Measurements from ENCODE around the gene SMIM26. TPM values are rescaled to one million over a fixed set of nuclear protein-coding genes. Genes with fewer than 3 reads are reported as not detected.

SMIM26 gene
- total and polyA plus RNA-seq, 2 of the 13 experiments (the other 11 are each of a cell fraction or from before 2014, with no cell fraction given) = 214 to 249 TPM

- TF ChIP-seq, protein P1, sequence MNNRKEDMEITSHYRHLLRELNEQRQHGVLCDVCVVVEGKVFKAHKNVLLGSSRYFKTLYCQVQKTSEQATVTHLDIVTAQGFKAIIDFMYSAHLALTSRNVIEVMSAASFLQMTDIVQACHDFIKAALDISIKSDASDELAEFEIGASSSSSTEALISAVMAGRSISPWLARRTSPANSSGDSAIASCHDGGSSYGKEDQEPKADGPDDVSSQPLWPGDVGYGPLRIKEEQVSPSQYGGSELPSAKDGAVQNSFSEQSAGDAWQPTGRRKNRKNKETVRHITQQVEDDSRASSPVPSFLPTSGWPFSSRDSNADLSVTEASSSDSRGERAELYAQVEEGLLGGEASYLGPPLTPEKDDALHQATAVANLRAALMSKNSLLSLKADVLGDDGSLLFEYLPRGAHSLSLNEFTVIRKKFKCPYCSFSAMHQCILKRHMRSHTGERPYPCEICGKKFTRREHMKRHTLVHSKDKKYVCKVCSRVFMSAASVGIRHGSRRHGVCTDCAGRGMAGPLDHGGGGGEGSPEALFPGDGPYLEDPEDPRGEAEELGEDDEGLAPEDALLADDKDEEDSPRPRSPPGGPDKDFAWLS (CRISPR knock-in tag; IDR thresholded peaks at IDR 0.05; ENCODE audit: borderline replicate concordance) = no peak
- TF ChIP-seq NBN (conservative IDR thresholded peaks at IDR 0.05) = no peak
- TF ChIP-seq TMF1 (CRISPR knock-in tag; IDR thresholded peaks at IDR 0.05; ENCODE audit: low read depth) = peak; percentile 93
- TF ChIP-seq ZNF841 (CRISPR knock-in tag; IDR thresholded peaks at IDR 0.05; ENCODE audit: borderline replicate concordance) = no peak
- peak; percentile 52; the same call in 1 of the 2 replicates for TF ChIP-seq KDM3A (CRISPR knock-in tag; IDR thresholded peaks at IDR 0.05; ENCODE audit: low read depth)
- no peak for TF ChIP-seq POLR2AphosphoS2 (IDR thresholded peaks at IDR 0.05; ENCODE audit: low read depth, low read length)
- TF ChIP-seq PCBP2 (optimal IDR thresholded peaks at IDR 0.05; ENCODE audit: low read depth, low read length, poor library complexity, severe bottlenecking) = no peak
- TF ChIP-seq RFX3 (CRISPR knock-in tag; IDR thresholded peaks at IDR 0.05) = no peak
- peak; percentile 95 for TF ChIP-seq HBP1 (CRISPR knock-in tag; IDR thresholded peaks at IDR 0.05; ENCODE audit: low read depth)
- TF ChIP-seq KLF13 (CRISPR knock-in tag; IDR thresholded peaks at IDR 0.05) = peak; percentile 92; the same call in 1 of the 2 replicates
- TF ChIP-seq SNAPC4 (CRISPR knock-in tag; IDR thresholded peaks at IDR 0.05) = no peak
- TF ChIP-seq MAF1 (CRISPR knock-in tag; IDR thresholded peaks at IDR 0.05; ENCODE audit: borderline replicate concordance) = no peak
- TF ChIP-seq ZBTB8A (CRISPR knock-in tag; IDR thresholded peaks at IDR 0.05; ENCODE audit: borderline replicate concordance, low read depth) = no peak
- no peak for TF ChIP-seq ARID3A (IDR thresholded peaks at IDR 0.05; ENCODE audit: low read depth, low read length)
- TF ChIP-seq ZNF18 (CRISPR knock-in tag; IDR thresholded peaks at IDR 0.05; ENCODE audit: insufficient replicate concordance) = peak; percentile 34
- TF ChIP-seq SATB2 (CRISPR knock-in tag; IDR thresholded peaks at IDR 0.05) = no peak; the same call in 1 of the 2 replicates
Measured at GRCh38 chr20:18587665-18588573, 20.7 kb downstream of the SMIM26 start, which contains the start of gene DTD1 (continued).

Measured in HepG2 (cell line).